H1 (cell line): ENCODE results near the gene CEP126. TPM values are rescaled to one million over a fixed set of nuclear protein-coding genes. Genes with fewer than 3 reads are reported as not detected.

Source experiments
- CTCF ChIA-PET: fragments of 300-600 bp; sonication (Branson Sonifier 250); formaldehyde crosslinking; loops from one replicate; lab custom pipeline; 2021; ENCODE audit not compliant: partially characterized antibody; lab: Charles Lee
- POLR2A ChIA-PET: fragments of 300-600 bp; sonication (Branson Sonifier 250); formaldehyde crosslinking; loops from one replicate; lab custom pipeline; 2021; ENCODE audit warnings: inconsistent platforms; ENCODE audit not compliant: partially characterized antibody; lab: Charles Lee
- DNase-seq, 2 experiments: peaks; one replicate each; pipeline versions ENCODE4 v3.0.0 to v3.0.0-alpha.2; 2010 to 2022; ENCODE audit warnings: low spot score in 2 of 2, low read depth in 1 of 2, mixed read lengths in 1 of 2
- FAIRE-seq: peaks from 2 replicates; lab custom pipeline; 2011; peaks lifted over from hg19 to GRCh38; lab: Jason Lieb, UNC
- H2AFZ ChIP-seq: 2 replicates; pipeline ENCODE4 v1.8.1; 2012; ENCODE audit warnings: low read length, inconsistent platforms
- H2AK5ac ChIP-seq: 2 replicates; pipeline ENCODE4 v1.6.1; 2013; ENCODE audit warnings: low read depth, low read length
- H2BK120ac ChIP-seq: replicated peaks from 2 replicates; pipeline ENCODE3; 2013; ENCODE audit warnings: low read depth, low read length, inconsistent platforms
- H2BK12ac ChIP-seq: 2 replicates; pipeline ENCODE4 v1.6.1; 2013; ENCODE audit warnings: low read depth, low read length
- H2BK15ac ChIP-seq: 2 replicates; pipeline ENCODE4 v1.6.1; 2013; ENCODE audit warnings: low read length
- H2BK20ac ChIP-seq: 2 replicates; pipeline ENCODE4 v1.6.1; 2013; ENCODE audit warnings: low read length
- H2BK5ac ChIP-seq: 2 replicates; pipeline ENCODE4 v1.6.1; 2013; ENCODE audit warnings: low read depth, low read length
- H3K14ac ChIP-seq: 2 replicates; pipeline ENCODE4 v1.6.1; 2013; ENCODE audit warnings: inconsistent platforms; ENCODE audit not compliant: insufficient read length
- H3K18ac ChIP-seq: 2 replicates; pipeline ENCODE4 v1.6.1; 2013; ENCODE audit warnings: low read length; ENCODE audit errors: extremely low read depth
- H3K23ac ChIP-seq: 2 replicates; pipeline ENCODE4 v1.6.1; 2013; ENCODE audit warnings: inconsistent platforms; ENCODE audit not compliant: insufficient read length
- H3K23me2 ChIP-seq: 2 replicates; pipeline ENCODE4 v1.6.1; 2013; ENCODE audit warnings: low read depth, low read length
- H3K27ac ChIP-seq: 2 replicates; pipeline ENCODE4 v1.6.1; 2011; ENCODE audit warnings: low read depth, low read length, inconsistent platforms
- H3K27me3 ChIP-seq, 4 experiments: replicated peaks in 1 of 4; 1 replicate in 1 of 4; 2 replicates in 3 of 4; pipeline versions ENCODE4 v1.6.1 to v1.8.1; 2011 to 2013; ENCODE audit warnings: low read length in 3 of 4, mild to moderate bottlenecking in 3 of 4, inconsistent platforms in 2 of 4, mixed read lengths in 2 of 4, moderate library complexity in 1 of 4; ENCODE audit not compliant: control insufficient read depth in 3 of 4, insufficient read depth in 3 of 4; ENCODE audit errors: extremely low read depth in 1 of 4
- H3K36me3 ChIP-seq, 4 experiments: 2 replicates each; pipeline versions ENCODE4 v1.6.1 to v1.8.1; 2011 to 2013; ENCODE audit warnings: mild to moderate bottlenecking in 4 of 4, low read length in 3 of 4, moderate library complexity in 2 of 4, control low read depth in 1 of 4, inconsistent platforms in 1 of 4; ENCODE audit not compliant: insufficient read depth in 4 of 4, control insufficient read depth in 2 of 4
- H3K4ac ChIP-seq: replicated peaks from 2 replicates; pipeline ENCODE3; 2013; ENCODE audit warnings: low read length, low read depth, mixed read lengths, inconsistent platforms; ENCODE audit not compliant: insufficient read length
- H3K4me1 ChIP-seq, 4 experiments: replicated peaks in 1 of 4; 1 replicate in 1 of 4; 2 replicates in 3 of 4; pipeline versions ENCODE4 v1.6.1 to v1.8.1; 2011 to 2013; ENCODE audit warnings: low read length in 3 of 4, inconsistent platforms in 2 of 4, mixed read lengths in 1 of 4; ENCODE audit not compliant: insufficient read depth in 4 of 4, control insufficient read depth in 3 of 4
- H3K4me2 ChIP-seq, 2 experiments: 2 replicates each; pipeline versions ENCODE4 v1.6.1 to v1.8.1; 2011 to 2013; ENCODE audit warnings: low read depth in 2 of 2, low read length in 2 of 2, control low read depth in 1 of 2, inconsistent platforms in 1 of 2, mild to moderate bottlenecking in 1 of 2; ENCODE audit not compliant: insufficient read depth in 1 of 2
- H3K4me3 ChIP-seq, 4 experiments: fragments of 200-600, 300-600 bp in 1 of 4; sonication (generic), shearing (Covaris generic), sonication (Bioruptor Twin) in 1 of 4; 2 replicates each; pipeline versions ENCODE4 v1.5.1 to v1.8.1; 2011 to 2016; ENCODE audit warnings: low read length in 4 of 4, low read depth in 3 of 4, control low read depth in 2 of 4, inconsistent platforms in 2 of 4, mild to moderate bottlenecking in 2 of 4, mixed read lengths in 1 of 4, moderate library complexity in 1 of 4; ENCODE audit not compliant: insufficient read depth in 2 of 4; ENCODE audit errors: extremely low read depth in 1 of 4
- H3K56ac ChIP-seq: replicated peaks from 2 replicates; pipeline ENCODE3; 2013; ENCODE audit warnings: low read depth, mild to moderate bottlenecking, mixed read lengths, low read length, inconsistent platforms; ENCODE audit not compliant: insufficient read length
- H3K79me1 ChIP-seq: 2 replicates; pipeline ENCODE4 v1.6.1; 2013; ENCODE audit warnings: low read depth, low read length, control low read depth
- H3K79me2 ChIP-seq, 2 experiments: 2 replicates each; pipeline versions ENCODE4 v1.6.1 to v1.8.1; 2012 to 2013; ENCODE audit warnings: low read length in 2 of 2, mild to moderate bottlenecking in 2 of 2, inconsistent platforms in 1 of 2; ENCODE audit not compliant: insufficient read depth in 2 of 2, control insufficient read depth in 1 of 2
- H3K9ac ChIP-seq, 4 experiments: replicated peaks in 1 of 4; 1 replicate in 1 of 4; 2 replicates in 3 of 4; pipeline versions ENCODE4 v1.6.1 to v1.8.1; 2011 to 2013; ENCODE audit warnings: low read depth in 3 of 4, low read length in 3 of 4, control low read depth in 2 of 4, mild to moderate bottlenecking in 2 of 4, moderate library complexity in 2 of 4, inconsistent platforms in 1 of 4; ENCODE audit errors: extremely low read depth in 1 of 4
- H3K9me3 ChIP-seq, 2 experiments: 2 replicates each; pipeline versions ENCODE4 v1.6.1 to v1.8.1; 2012 to 2013; ENCODE audit warnings: mild to moderate bottlenecking in 2 of 2, moderate library complexity in 2 of 2, control low read depth in 1 of 2, inconsistent platforms in 1 of 2, low read depth in 1 of 2, low read length in 1 of 2, mixed read lengths in 1 of 2; ENCODE audit not compliant: insufficient read depth in 2 of 2
- H4K20me1 ChIP-seq, 2 experiments: replicated peaks in 1 of 2; 2 replicates each; pipeline versions ENCODE3 to v1.8.1; 2011 to 2013; ENCODE audit warnings: inconsistent platforms in 2 of 2, low read length in 2 of 2, mild to moderate bottlenecking in 1 of 2; ENCODE audit not compliant: insufficient read depth in 2 of 2, control insufficient read depth in 1 of 2
- H4K5ac ChIP-seq: 2 replicates; pipeline ENCODE4 v1.6.1; 2013; ENCODE audit warnings: low read length, low read depth, mixed read lengths, inconsistent platforms; ENCODE audit not compliant: insufficient read length
- H4K8ac ChIP-seq: 2 replicates; pipeline ENCODE4 v1.8.0; 2013; ENCODE audit warnings: mild to moderate bottlenecking, moderate library complexity, low read length, inconsistent platforms; ENCODE audit not compliant: insufficient read depth; ENCODE audit errors: extremely low read depth
- H4K91ac ChIP-seq: replicated peaks from 2 replicates; pipeline ENCODE3; 2013; ENCODE audit warnings: low read length, mixed read lengths, inconsistent platforms; ENCODE audit not compliant: insufficient read length
- CBX5 ChIP-seq: fragments of 300-800, 300-1000 bp; sonication (generic); IDR thresholded peaks from 2 replicates; pipeline ENCODE4 v1.7.1; 2016; ENCODE audit warnings: antibody characterized with exemption, low read length, low read depth
- CTCF ChIP-seq, 3 experiments: IDR thresholded peaks; 1 replicate in 2 of 3; 2 replicates in 1 of 3; pipeline versions ENCODE4 v1.5.1 to v1.6.1; 2011; ENCODE audit warnings: low read length in 3 of 3, mild to moderate bottlenecking in 3 of 3, inconsistent platforms in 2 of 3, low read depth in 1 of 3, moderate library complexity in 1 of 3; ENCODE audit not compliant: insufficient read depth in 1 of 3; ENCODE audit errors: control extremely low read depth in 1 of 3
- RAD21 ChIP-seq, 2 experiments: IDR thresholded peaks in 1 of 2; conservative IDR thresholded peaks in 1 of 2; 2 replicates each; pipeline ENCODE4 v1.6.1; 2011; ENCODE audit warnings: low read depth in 2 of 2, low read length in 2 of 2, improper control_type of control experiment in 1 of 2, inconsistent platforms in 1 of 2, mild to moderate bottlenecking in 1 of 2, moderate library complexity in 1 of 2
- TAF7 ChIP-seq: optimal IDR thresholded peaks from 2 replicates; pipeline ENCODE3; 2011; ENCODE audit warnings: low read depth, mild to moderate bottlenecking, inconsistent platforms, low read length, moderate library complexity, borderline replicate concordance
- WGBS, 2 experiments: shearing (Covaris generic) in 1 of 2; methylation state at CpG; one replicate each; pipeline versions ENCODE4 v1.1.6 to v1.1.7; 2013 to 2015; ENCODE audit warnings: low lambda C conversion rate in 2 of 2, mixed read lengths in 2 of 2, inconsistent platforms in 1 of 2, low coverage in 1 of 2, missing lambda C conversion rate in 1 of 2; ENCODE audit not compliant: insufficient replicate concordance in 2 of 2, insufficient coverage in 1 of 2, insufficient read length in 1 of 2; ENCODE audit errors: extremely low coverage in 1 of 2, missing lambda C conversion rate in 1 of 2; 5-methylcytosine and 5-hydroxymethylcytosine counted together
- polyA plus RNA-seq, 7 experiments: library from polyadenylated mRNA; depleted of rRNA in 3 of 7; stranded (reverse) in 5 of 7; unstranded in 2 of 7; fragments of >200 nt in 5 of 7; fragments of 200-250 nt in 2 of 7; gene quantifications; 1 replicate in 5 of 7; 2 replicates in 1 of 7; 4 replicates in 1 of 7; pipeline versions ENCODE4 v1.2.1 to v1.2.3, GENCODE V29; 2011 to 2013; ENCODE audit warnings: missing spikeins in 2 of 7, mixed read lengths in 2 of 7
- total RNA-seq: library from RNA; stranded (reverse); fragmentation: NEBNext Ultra II Directional; extraction: Animal tissue kit (Norgen Biotek cat#: 25700); gene quantifications from 2 replicates; pipeline ENCODE4 v1.2.1, GENCODE V29; 2021

The CEP126 gene
- total and polyA plus RNA-seq, 2 of the 8 experiments (the other 6 are each of a cell fraction or from before 2014, with no cell fraction given) = 0.76 to 1.9 TPM

- H2AK5ac ChIP-seq = no peak overlapping the region
- no peaks in the 10 kb centered on the region for H4K20me1 ChIP-seq
- no peaks in the 10 kb centered on the region for H3K9me3 ChIP-seq
- H4K8ac ChIP-seq = no peak overlapping the region
- H2AFZ ChIP-seq = no peak overlapping the region
- DNase-seq (no peak), FAIRE-seq (no peak)
- no peaks in the 10 kb centered on the region for H3K79me2 ChIP-seq
- no peak overlapping the region for H3K9ac ChIP-seq
- H2BK120ac ChIP-seq = no peak overlapping the region
- no peak overlapping the region for H3K18ac ChIP-seq
- H3K23me2 ChIP-seq = no peaks in the 10 kb centered on the region
- ChIA-PET POLR2A (no interaction called here), CTCF (interaction anchor here (0.6 to 4.6 kb wide), 61 partner anchors 8 to 905 kb away, joined by 3 to 134 read pairs (median 3); no protein-coding TSS in a partner anchor)
- H3K56ac ChIP-seq = no peak overlapping the region
- peaks cover 0 to 3% (median 0%) of the 10 kb centered on the region in 4 experiments; a peak in 1 of 7 replicates for H3K4me1 ChIP-seq
- TF ChIP-seq TAF7 = no peak
- TF ChIP-seq CTCF (IDR thresholded peaks at IDR 0.05; ENCODE audit: control extremely low read depth in 1 of 3, insufficient read depth in 1 of 3, low read depth in 1 of 3, low read length in 3 of 3) = peak in 2 of 3 experiments; percentile 23 to 29; a peak in 2 of 4 replicates
- TF ChIP-seq RAD21 (IDR thresholded peaks at IDR 0.05 in 1 of 2, conservative IDR thresholded peaks at IDR 0.05 in 1 of 2; ENCODE audit: low read depth in 2 of 2, low read length in 2 of 2) = peak in 1 of 2 experiments; percentile 56
- no peak for TF ChIP-seq CBX5
- H2BK5ac ChIP-seq = no peak overlapping the region
- H2BK12ac ChIP-seq = no peak overlapping the region
- H4K5ac ChIP-seq = no peak overlapping the region
- H3K4me3 ChIP-seq = no peak overlapping the region
- H3K4ac ChIP-seq = no peak overlapping the region
- no peaks in the 10 kb centered on the region for H3K79me1 ChIP-seq
- no peaks in the 10 kb centered on the region for H3K27me3 ChIP-seq
- 40% methylated on average over 4 of the region's 4 CpGs; no CpG with 5 or more reads in 1 of the 2 experiments for WGBS, 2 experiments
- no peak overlapping the region for H3K23ac ChIP-seq
- no peak overlapping the region for H3K14ac ChIP-seq
- no peaks in the 10 kb centered on the region for H3K36me3 ChIP-seq
- H3K27ac ChIP-seq = no peak overlapping the region
- H3K4me2 ChIP-seq = no peak overlapping the region
- no peak overlapping the region for H2BK15ac ChIP-seq
- H2BK20ac ChIP-seq = no peak overlapping the region
- no peak overlapping the region for H4K91ac ChIP-seq
Measured at GRCh38 chr11:102007567-102008437, 93.0 kb downstream of the CEP126 start.
